Activated CD4-positive, alpha-beta memory T cell treated with anti-CD3 and anti-CD28 coated beads for 36 hours (primary cell): ENCODE results near the gene ZFYVE27. TPM values are rescaled to one million over a fixed set of nuclear protein-coding genes. Genes with fewer than 3 reads are reported as not detected.
"Not testable (repeated sequence)": the region's sequence is repeated elsewhere in the genome, so short reads cannot be mapped to it uniquely, and the experiment has no call there.

Experiments used
- CTCF ChIA-PET: fragments of 350-600 bp; sonication (Branson Sonifier 250); formaldehyde crosslinking; loops from one replicate; lab custom pipeline; 2021; ENCODE audit warnings: antibody characterized with exemption, inconsistent platforms; lab: Charles Lee
- POLR2A ChIA-PET: fragments of 350-600 bp; sonication (Branson Sonifier 250); formaldehyde crosslinking; loops from one replicate; lab custom pipeline; 2021; ENCODE audit warnings: antibody characterized with exemption; lab: Charles Lee
- DNase-seq: peaks from one replicate; pipeline ENCODE4 v3.0.0-alpha.2; 2020
- H3K27ac Mint-ChIP-seq: one replicate; pipeline ENCODE4 v1.8.0; 2021; ENCODE audit warnings: mixed read lengths
- H3K27me3 Mint-ChIP-seq: one replicate; pipeline ENCODE4 v1.8.0; 2021; ENCODE audit warnings: mixed read lengths
- H3K36me3 Mint-ChIP-seq: one replicate; pipeline ENCODE4 v1.8.0; 2021; ENCODE audit warnings: mixed read lengths
- H3K4me1 Mint-ChIP-seq: one replicate; pipeline ENCODE4 v1.8.0; 2021; ENCODE audit warnings: low read depth, mixed read lengths
- H3K4me3 Mint-ChIP-seq: one replicate; pipeline ENCODE4 v1.8.0; 2021; ENCODE audit warnings: mild to moderate bottlenecking, mixed read lengths
- H3K9me3 Mint-ChIP-seq: one replicate; pipeline ENCODE4 v1.8.0; 2021; ENCODE audit warnings: mixed read lengths
- intact Hi-C: fragments of 100-400 bp; cut with micrococcal nuclease; formaldehyde crosslinking; loops from one replicate; pipeline ENCODE4 v1.15.1; 2023
- total RNA-seq, 2 experiments: library from RNA; stranded (reverse); gene quantifications; one replicate each; pipeline ENCODE4 v1.2.3, GENCODE V29; 2021

The ZFYVE27 gene
- total RNA-seq = 10 to 100 TPM; 20.9 to 22.8 TPM

GRCh38 chr10:97736902-97737769, at the start of gene ZFYVE27:
TSS of gene ZFYVE27 (plus strand) at chr10:97737128. CDS start at chr10:97738478, 1,350 bp downstream.
- intact Hi-C loops = loop anchor here (1.0 to 10.0 kb wide), 3 partner anchors 50 to 162 kb away; partner anchors contain the start of genes ANKRD2 and AVPI1
- peak within 1 kb of the TSS; percentile 95 for H3K4me3 Mint-ChIP-seq
- H3K36me3 Mint-ChIP-seq = peaks cover 22% of the 10 kb centered on the region
- peaks cover 41% of the 10 kb centered on the region for H3K4me1 Mint-ChIP-seq
- ChIA-PET POLR2A (interaction anchor here (0.7 to 1.5 kb wide), 7 partner anchors 10 to 397 kb away, joined by 3 to 12 read pairs (median 4); partner anchors contain the start of genes AVPI1, MARVELD1 and R3HCC1L), CTCF (interaction anchor here (0.8 to 16.8 kb wide), 9 partner anchors 10 to 433 kb away, joined by 3 to 588 read pairs (median 5); partner anchors contain the start of genes ANKRD2, AVPI1 and MARVELD1)
- peak; percentile 98 for DNase-seq
- peak within 1 kb of the TSS; percentile 89 for H3K27ac Mint-ChIP-seq
- H3K27me3 Mint-ChIP-seq = no peaks in the 10 kb centered on the region
- H3K9me3 Mint-ChIP-seq = no peaks in the 10 kb centered on the region

- CTCF ChIA-PET = interaction anchor here (0.6 to 4.5 kb wide), 13 partner anchors 11 to 134 kb away, joined by 3 to 51 read pairs (median 5); partner anchors contain the start of gene ZFYVE27
- intact Hi-C loops = loop anchor here (1.0 to 5.0 kb wide), 4 partner anchors 48 to 190 kb away; partner anchors contain the start of genes MMS19, PI4K2A, UBTD1 and ZFYVE27
- no peaks in the 10 kb centered on the region for H3K27me3 Mint-ChIP-seq
- H3K36me3 Mint-ChIP-seq = no peaks in the 10 kb centered on the region
- POLR2A ChIA-PET = interaction anchor here (1.0 to 2.1 kb wide), 4 partner anchors 9 to 142 kb away, joined by 3 to 12 read pairs (median 6); partner anchors contain the start of genes PI4K2A and ZFYVE27
- H3K4me3 Mint-ChIP-seq = peak overlapping the region; percentile 77
- no peaks in the 10 kb centered on the region for H3K9me3 Mint-ChIP-seq
- H3K27ac Mint-ChIP-seq = peak overlapping the region; percentile 4
- H3K4me1 Mint-ChIP-seq = peaks cover 14% of the 10 kb centered on the region
- DNase-seq = no peak
Measured at GRCh38 chr10:97687785-97688781, 48.8 kb upstream of the ZFYVE27 start.

DNA sequence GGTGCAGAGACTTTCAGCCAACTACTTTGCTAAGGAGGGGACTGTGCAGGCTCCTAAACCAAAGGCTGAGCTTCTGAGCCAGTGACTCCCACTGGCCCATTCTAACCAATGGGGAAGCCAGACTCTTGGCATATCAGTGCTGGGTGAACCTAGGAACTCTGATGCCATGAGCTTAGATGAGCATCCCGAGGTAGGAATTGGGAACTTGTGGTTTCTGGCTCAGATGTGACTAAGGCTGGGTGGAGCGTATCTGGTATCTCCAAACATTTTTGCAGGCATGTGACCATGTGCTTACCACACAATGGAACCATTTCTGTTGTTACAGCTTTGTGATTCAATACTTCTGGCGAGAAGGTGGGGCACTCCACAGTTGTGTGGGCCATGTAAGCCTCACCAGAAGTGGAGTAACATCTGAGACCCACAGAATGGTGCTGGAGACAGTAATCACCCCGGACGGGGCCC, 47.3 kb upstream of the ZFYVE27 start:
- H3K4me3 Mint-ChIP-seq = no peak overlapping the region
- no peak overlapping the region for H3K27ac Mint-ChIP-seq
- no peaks in the 10 kb centered on the region for H3K9me3 Mint-ChIP-seq
- H3K4me1 Mint-ChIP-seq = peaks cover 14% of the 10 kb centered on the region
- POLR2A ChIA-PET = no interaction called here
- intact Hi-C loops = loop anchor here (5.0 kb wide), 1 partner anchor 163 kb away; no protein-coding TSS in a partner anchor
- no peak for DNase-seq
- no peaks in the 10 kb centered on the region for H3K36me3 Mint-ChIP-seq
- no peaks in the 10 kb centered on the region for H3K27me3 Mint-ChIP-seq
- CTCF ChIA-PET = interaction anchor here (0.5 to 4.5 kb wide), 4 partner anchors 13 to 163 kb away, joined by 3 to 51 read pairs (median 25); no protein-coding TSS in a partner anchor

- H3K27ac Mint-ChIP-seq = no peak overlapping the region
- no peak for DNase-seq
- CTCF ChIA-PET = interaction anchor here (4.5 kb wide), 1 partner anchor 12 kb away, joined by 47 read pairs; no protein-coding TSS in a partner anchor
- H3K4me1 Mint-ChIP-seq = peaks cover 12% of the 10 kb centered on the region
- H3K4me3 Mint-ChIP-seq = no peak overlapping the region
- no peaks in the 10 kb centered on the region for H3K9me3 Mint-ChIP-seq
- POLR2A ChIA-PET = no interaction called here
- H3K36me3 Mint-ChIP-seq = no peaks in the 10 kb centered on the region
- intact Hi-C loops = no loop called here
- H3K27me3 Mint-ChIP-seq = no peaks in the 10 kb centered on the region
Measured at GRCh38 chr10:97690133-97690532, 46.8 kb upstream of the ZFYVE27 start.

DNA sequence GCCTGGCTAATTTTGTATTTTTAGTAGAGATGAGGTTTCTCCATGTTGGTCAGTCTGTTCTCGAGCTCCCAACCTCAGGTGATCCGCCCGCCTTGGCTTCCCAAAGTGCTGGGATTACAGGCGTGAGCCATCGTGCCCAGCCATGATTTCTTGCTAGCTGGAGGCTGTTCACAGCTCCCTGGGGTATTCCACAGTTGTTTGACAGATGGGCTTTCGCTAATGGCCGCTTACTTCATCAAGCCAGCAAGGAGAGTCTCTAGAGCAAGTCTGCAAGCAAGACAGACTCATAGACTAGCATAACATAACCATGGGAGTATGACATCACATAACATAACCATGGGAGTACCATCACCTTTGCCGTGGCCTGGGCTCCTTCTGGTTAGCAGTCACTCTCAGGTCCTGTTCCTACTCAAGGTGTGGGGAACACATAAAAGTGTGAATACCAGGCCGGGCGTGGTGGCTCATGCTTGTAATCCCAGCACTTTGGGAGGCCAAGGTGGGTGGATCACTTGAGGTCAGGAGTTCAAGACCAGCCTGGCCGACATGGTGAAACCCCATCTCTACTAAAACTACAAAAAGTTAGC, 38.8 kb upstream of the ZFYVE27 start:
- H3K4me3 Mint-ChIP-seq, H3K36me3 Mint-ChIP-seq, H3K27ac Mint-ChIP-seq, DNase-seq, H3K27me3 Mint-ChIP-seq, intact Hi-C loops, H3K9me3 Mint-ChIP-seq, POLR2A ChIA-PET, H3K4me1 Mint-ChIP-seq: not testable (repeated sequence)
- CTCF ChIA-PET = interaction anchor here (0.8 to 3.2 kb wide), 4 partner anchors 11 to 34 kb away, joined by 3 to 13 read pairs (median 7); partner anchors contain the start of gene AVPI1

GRCh38 chr10:97701438-97702069, 35.4 kb upstream of the ZFYVE27 start:
- Mint-ChIP-seq H3K9me3 (no peaks in the 10 kb centered on the region), H3K27ac (no peak overlapping the region), H3K36me3 (no peaks in the 10 kb centered on the region), H3K4me3 (no peak overlapping the region), H3K27me3 (peaks cover 4% of the 10 kb centered on the region), H3K4me1 (no peaks in the 10 kb centered on the region)
- ChIA-PET POLR2A (interaction anchor here (0.7 to 1.0 kb wide), 3 partner anchors 22 to 499 kb away, joined by 3 to 4 read pairs (median 3); partner anchors contain the start of gene ZFYVE27), CTCF (interaction anchor here (0.5 to 20.3 kb wide), 36 partner anchors 8 to 539 kb away, joined by 3 to 588 read pairs (median 4); partner anchors contain the start of genes ANKRD2, AVPI1, MARVELD1 and PI4K2A)
- peak; percentile 62 for DNase-seq
- intact Hi-C loops = loop anchor here (1.0 kb wide), 2 partner anchors 25 to 30 kb away; no protein-coding TSS in a partner anchor

- intact Hi-C loops = no loop called here
Measured at GRCh38 chr10:97703398-97704067, 33.4 kb upstream of the ZFYVE27 start.

GRCh38 chr10:97704341-97704740, 32.6 kb upstream of the ZFYVE27 start:
- intact Hi-C loops = no loop called here
- no peak overlapping the region for H3K4me3 Mint-ChIP-seq
- DNase-seq = no peak
- H3K27me3 Mint-ChIP-seq = peaks cover 13% of the 10 kb centered on the region
- H3K9me3 Mint-ChIP-seq = no peaks in the 10 kb centered on the region
- H3K27ac Mint-ChIP-seq = no peak overlapping the region
- no peaks in the 10 kb centered on the region for H3K36me3 Mint-ChIP-seq
- no peaks in the 10 kb centered on the region for H3K4me1 Mint-ChIP-seq
- CTCF ChIA-PET = interaction anchor here (0.6 to 20.3 kb wide), 3 partner anchors 9 to 28 kb away, joined by 4 to 588 read pairs (median 7); partner anchors contain the start of genes MARVELD1 and ZFYVE27
- POLR2A ChIA-PET = no interaction called here

More at GRCh38 chr10:97703398-97704067, 33.4 kb upstream of the ZFYVE27 start:
- Mint-ChIP-seq H3K4me3 (no peak overlapping the region), H3K36me3 (no peaks in the 10 kb centered on the region), H3K4me1 (no peaks in the 10 kb centered on the region), H3K9me3 (no peaks in the 10 kb centered on the region), H3K27me3 (peaks cover 9% of the 10 kb centered on the region), H3K27ac (no peak overlapping the region)
- CTCF ChIA-PET = interaction anchor here (1.7 to 20.3 kb wide), 3 partner anchors 10 to 25 kb away, joined by 7 to 588 read pairs (median 47); partner anchors contain the start of genes AVPI1, MARVELD1 and ZFYVE27
- POLR2A ChIA-PET = no interaction called here
- no peak for DNase-seq

DNA sequence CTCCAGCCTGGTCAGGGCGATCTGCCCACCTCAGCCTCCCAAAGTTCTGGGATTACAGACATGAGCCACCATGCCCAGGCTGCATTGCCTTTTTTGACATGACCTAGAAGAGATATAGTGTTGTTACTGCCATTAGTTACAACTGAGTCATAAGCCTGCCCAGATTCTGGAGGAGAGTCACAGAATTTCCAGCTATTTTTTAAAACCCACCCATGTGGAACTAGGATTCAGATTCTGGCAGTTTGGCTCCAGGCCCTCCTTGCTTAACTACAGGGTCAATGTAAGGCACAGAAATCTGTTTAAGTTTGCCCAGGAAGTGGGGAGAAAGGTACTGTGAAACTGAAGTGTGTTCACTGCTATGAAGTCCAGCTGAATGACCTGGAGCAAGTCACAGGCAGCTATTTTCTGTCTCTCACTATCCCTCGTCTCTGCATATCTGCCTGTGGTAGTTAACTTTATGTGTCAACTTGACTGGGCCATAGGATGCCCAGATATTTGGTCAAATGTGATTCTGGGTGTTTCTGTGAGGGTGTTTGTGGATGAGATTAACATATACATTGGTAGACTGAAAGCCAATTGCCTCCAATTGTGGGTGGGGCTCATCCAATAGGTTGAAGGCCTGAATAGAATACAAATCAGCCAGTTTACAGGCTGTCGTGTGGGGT, 31.8 kb upstream of the ZFYVE27 start:
- ChIA-PET POLR2A (no interaction called here), CTCF (interaction anchor here (1.7 to 20.3 kb wide), 2 partner anchors 9 to 24 kb away, joined by 7 to 588 read pairs; partner anchors contain the start of genes MARVELD1 and ZFYVE27)
- DNase-seq = no peak
- H3K4me1 Mint-ChIP-seq = no peaks in the 10 kb centered on the region
- H3K36me3 Mint-ChIP-seq = no peaks in the 10 kb centered on the region
- no peak overlapping the region for H3K4me3 Mint-ChIP-seq
- H3K27me3 Mint-ChIP-seq = peaks cover 15% of the 10 kb centered on the region
- H3K27ac Mint-ChIP-seq = no peak overlapping the region
- H3K9me3 Mint-ChIP-seq = no peaks in the 10 kb centered on the region
- intact Hi-C loops = no loop called here
